Measurements from ENCODE around the gene RBM19.

Gene RBM19

GRCh38 chr12:113988976-113989375, 22.9 kb upstream of the RBM19 start:
- DNase-seq, result no peak

- DNase-seq, result no peak
Observed at GRCh38 chr12:113988064-113988451, 21.9 kb upstream of the RBM19 start.

- no peak for DNase-seq
Observed at GRCh38 chr12:113987261-113988063, 21.3 kb upstream of the RBM19 start.

GRCh38 chr12:113984464-113984863, 18.3 kb upstream of the RBM19 start:
- no peak for DNase-seq

GRCh38 chr12:113983777-113984448, 17.8 kb upstream of the RBM19 start:
- no peak for DNase-seq

GRCh38 chr12:113983265-113983664, 17.1 kb upstream of the RBM19 start:
- no peak for DNase-seq

GRCh38 chr12:113981876-113982275, 15.8 kb upstream of the RBM19 start:
- DNase-seq, result no peak

GRCh38 chr12:113980537-113981337, 14.6 kb upstream of the RBM19 start:
- DNase-seq, result peak; percentile 50

GRCh38 chr12:113980054-113980453, 13.9 kb upstream of the RBM19 start:
- DNase-seq, result no peak

- no peak for DNase-seq
Observed at GRCh38 chr12:113978080-113978479, 12.0 kb upstream of the RBM19 start.

- no peak for DNase-seq
Observed at GRCh38 chr12:113974006-113974405, 7.9 kb upstream of the RBM19 start.

GRCh38 chr12:113973109-113973904, 7.2 kb upstream of the RBM19 start:
- DNase-seq, result no peak

- DNase-seq, result no peak
Observed at GRCh38 chr12:113971392-113971791, 5.3 kb upstream of the RBM19 start.

- no peak for DNase-seq
Observed at GRCh38 chr12:113970211-113970610, 4.1 kb upstream of the RBM19 start.

- DNase-seq, result no peak
Observed at GRCh38 chr12:113967368-113967767, 1.2 kb upstream of the RBM19 start.

- no peak for DNase-seq
Observed at GRCh38 chr12:113962733-113963132, 3.4 kb downstream of the RBM19 start.

- no peak for DNase-seq
Observed at GRCh38 chr12:113961921-113962710, 4.0 kb downstream of the RBM19 start.

- DNase-seq, result no peak
Observed at GRCh38 chr12:113960030-113960429, 6.1 kb downstream of the RBM19 start.

GRCh38 chr12:113959096-113959495, 7.0 kb downstream of the RBM19 start:
- no peak for DNase-seq

GRCh38 chr12:113958108-113958507, 8.0 kb downstream of the RBM19 start:
- DNase-seq, result no peak

GRCh38 chr12:113957627-113958026, 8.5 kb downstream of the RBM19 start:
- no peak for DNase-seq
